Forelimb muscle (tissue), 1 donor: Measurements from ENCODE around the gene SENP2. TPM values are rescaled to one million over a fixed set of nuclear protein-coding genes. Genes with fewer than 3 reads are reported as not detected.
"Not testable (repeated sequence)": the region's sequence is repeated elsewhere in the genome, so short reads cannot be mapped to it uniquely, and the experiment has no call there.

Experiments used
- DNase-seq: peaks from one replicate; pipeline ENCODE4 v3.0.0-alpha.2; 2013; ENCODE audit warnings: low read depth
- polyA plus RNA-seq: library from polyadenylated mRNA; unstranded; fragments of 120-200 nt; gene quantifications from one replicate; pipeline ENCODE4 v1.2.1, GENCODE V29; 2013; ENCODE audit not compliant: insufficient read length

Gene SENP2
- polyA plus RNA-seq, 1 donor, result 36.3 TPM

GRCh38 chr3:185647134-185647879 is 61.2 kb downstream of the SENP2 start:
- no peak for DNase-seq

DNA sequence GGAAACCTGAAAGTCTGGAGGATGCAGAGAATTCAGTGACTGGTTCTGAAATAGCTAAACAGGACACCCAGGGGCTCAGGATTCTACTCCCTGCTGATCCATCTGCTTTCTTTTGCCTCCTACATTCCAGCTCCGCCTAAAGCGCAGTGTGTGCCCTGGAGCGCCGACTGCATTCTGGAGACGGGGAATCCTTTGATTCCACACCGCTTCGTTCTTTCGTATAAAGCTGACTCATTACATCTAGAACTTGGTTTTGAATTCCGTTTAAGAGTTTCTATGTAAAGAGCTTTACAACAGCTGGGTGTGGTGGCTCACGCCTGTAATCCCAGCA is 61.8 kb downstream of the SENP2 start:
- DNase-seq, result no peak

DNA sequence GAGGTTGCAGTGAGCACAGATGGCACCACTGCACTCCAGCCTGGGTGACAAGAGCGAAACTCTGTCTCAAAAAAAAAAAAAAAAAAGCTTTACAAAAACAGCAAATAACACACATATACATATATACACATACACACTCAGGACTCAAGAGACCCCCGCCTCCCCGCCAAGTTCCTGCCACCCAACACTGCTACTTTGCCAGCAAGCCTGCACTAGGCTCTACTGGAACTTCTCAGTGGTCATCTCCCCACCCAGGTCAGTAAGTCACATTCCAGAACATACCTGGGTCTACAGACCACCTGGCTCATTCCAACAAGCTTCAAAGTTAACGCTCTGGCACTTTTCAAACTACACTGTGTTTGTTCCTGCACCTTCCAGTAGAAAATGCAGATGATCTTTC is 62.3 kb downstream of the SENP2 start:
- no peak for DNase-seq

DNA sequence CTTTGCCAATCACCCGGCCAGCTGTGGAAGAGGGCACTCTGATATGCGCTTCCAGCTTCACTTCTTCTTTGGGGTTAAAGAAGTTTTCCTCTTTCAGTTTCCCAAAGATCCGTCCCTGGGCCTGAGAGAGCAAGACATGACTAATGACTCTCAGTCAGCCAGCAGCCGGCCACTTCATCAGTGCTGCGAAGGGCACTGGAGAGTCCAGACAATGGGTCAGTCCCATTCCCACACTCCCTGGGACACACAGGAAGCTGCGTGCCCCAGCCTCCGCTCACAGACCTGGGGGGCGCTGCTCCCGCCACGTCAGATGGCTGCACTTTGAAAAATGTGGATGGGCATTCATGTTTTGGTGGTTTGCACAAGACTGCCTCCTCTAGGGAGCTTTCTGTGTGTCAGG is 63.3 kb downstream of the SENP2 start:
- no peak for DNase-seq

GRCh38 chr3:185651971-185652370 is 65.9 kb downstream of the SENP2 start:
- no peak for DNase-seq

- DNase-seq, result no peak
Measured at GRCh38 chr3:185653949-185654757, 68.1 kb downstream of the SENP2 start.

DNA sequence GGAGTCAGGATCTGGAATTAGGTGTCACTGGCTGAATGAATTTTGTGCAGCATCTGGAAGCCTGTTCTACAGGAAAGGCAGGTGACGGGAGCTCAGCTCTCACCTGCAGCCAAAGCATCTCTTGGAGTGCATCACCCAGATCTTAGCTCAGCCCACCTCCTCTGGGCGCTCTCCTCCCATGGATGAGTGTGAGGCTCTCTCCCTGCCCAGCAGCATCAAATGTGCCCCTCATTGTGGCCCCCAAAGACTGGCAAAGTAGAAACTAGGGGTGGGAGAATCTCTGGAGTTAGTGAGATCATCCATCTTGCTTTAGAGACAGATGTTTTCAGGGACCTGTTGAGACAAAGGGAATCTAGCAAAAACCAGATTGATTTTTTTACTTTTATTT is 68.7 kb downstream of the SENP2 start:
- no peak for DNase-seq

- DNase-seq, result no peak
Measured at GRCh38 chr3:185655426-185656320, 69.6 kb downstream of the SENP2 start.

- DNase-seq, result no peak
Measured at GRCh38 chr3:185656321-185656840, 70.3 kb downstream of the SENP2 start.

DNA sequence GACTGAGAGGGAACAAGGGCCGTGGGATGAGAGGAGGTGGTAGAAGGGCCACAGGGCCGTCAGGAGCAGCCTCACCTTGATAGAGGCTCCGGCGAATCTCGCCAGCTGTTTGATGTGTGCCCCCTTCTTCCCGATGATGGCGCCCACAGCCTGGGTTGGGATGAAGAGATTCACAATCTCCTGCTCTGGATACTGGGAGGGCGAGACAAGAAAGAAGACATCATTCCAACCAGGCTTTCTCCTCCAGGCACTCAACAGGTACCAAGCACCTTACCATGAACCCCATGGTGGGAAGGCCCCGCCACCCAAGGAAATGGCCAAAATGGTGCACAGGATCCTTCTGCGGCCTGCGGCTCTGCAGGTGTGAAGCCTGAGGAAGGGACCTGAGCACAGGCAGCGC is 71.1 kb downstream of the SENP2 start:
- no peak for DNase-seq

GRCh38 chr3:185657691-185658503 is 71.8 kb downstream of the SENP2 start:
- DNase-seq, result no peak

GRCh38 chr3:185658504-185658912 is 72.4 kb downstream of the SENP2 start:
- DNase-seq, result no peak

DNA sequence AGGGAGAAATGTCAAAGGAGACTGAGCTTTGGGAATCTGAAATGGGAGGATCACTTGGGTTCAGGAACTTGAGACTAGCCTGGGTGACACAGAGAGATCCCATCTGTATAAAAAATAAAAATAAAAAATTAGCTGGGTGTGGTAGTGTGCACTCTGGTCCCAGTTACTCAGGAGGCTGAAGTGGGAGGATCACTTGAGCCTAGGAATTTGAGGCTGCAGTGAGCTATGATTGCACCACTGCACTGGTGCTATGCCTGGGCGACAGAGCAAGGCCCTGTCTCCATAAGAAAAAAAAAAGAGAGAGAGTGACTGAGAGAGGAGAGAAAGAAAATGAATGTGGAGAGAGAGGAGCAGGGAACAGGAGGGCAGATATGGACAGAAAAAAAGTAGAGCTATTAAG is 72.8 kb downstream of the SENP2 start:
- DNase-seq, result no peak

DNA sequence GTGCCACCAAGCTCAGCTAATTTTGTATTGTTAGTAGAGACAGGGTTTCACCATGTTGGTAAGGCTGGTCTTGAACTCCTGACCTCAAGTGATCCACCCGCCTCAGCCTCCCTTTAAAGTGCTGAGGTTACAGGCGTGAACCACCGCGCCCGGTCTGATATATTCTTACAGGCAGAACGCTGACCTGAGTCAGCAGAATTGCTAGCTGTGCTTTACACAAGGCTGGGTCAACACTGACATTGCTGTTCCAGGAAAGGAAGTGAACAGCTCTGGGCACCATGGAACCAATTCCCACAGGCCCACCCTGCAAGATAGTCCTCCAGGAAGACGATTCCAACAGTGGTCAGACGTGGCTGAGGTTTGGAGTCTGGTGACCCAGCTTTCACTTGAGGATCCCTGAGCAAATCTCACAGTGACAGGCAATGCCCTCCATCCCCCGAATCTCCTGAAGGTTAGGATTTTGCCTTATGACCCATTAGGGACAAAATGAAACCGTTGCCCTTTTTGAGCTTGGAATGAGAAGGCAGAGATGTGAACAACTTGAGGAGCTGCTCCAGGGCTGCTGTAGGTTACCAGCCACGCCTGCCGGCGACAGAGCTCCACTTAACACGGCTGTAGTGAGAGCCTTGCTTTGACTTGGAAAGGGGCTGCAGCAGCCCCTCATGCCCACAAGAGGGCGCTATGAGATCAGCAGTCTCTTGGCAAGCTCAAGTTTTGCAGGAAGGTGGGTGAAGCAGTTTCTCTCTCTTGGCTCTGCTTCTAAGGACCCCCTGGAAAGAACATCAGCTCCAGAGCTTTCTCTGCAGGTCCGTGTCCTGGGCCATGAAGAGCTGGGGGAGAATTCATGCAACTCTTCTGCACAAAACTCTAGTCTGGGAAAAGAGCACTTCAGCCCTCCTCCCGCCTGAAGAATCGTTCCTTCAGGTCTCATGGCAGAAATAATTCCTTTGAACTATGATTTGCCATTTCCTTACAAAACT is 74.1 kb downstream of the SENP2 start:
- peak; percentile 44 for DNase-seq

DNA sequence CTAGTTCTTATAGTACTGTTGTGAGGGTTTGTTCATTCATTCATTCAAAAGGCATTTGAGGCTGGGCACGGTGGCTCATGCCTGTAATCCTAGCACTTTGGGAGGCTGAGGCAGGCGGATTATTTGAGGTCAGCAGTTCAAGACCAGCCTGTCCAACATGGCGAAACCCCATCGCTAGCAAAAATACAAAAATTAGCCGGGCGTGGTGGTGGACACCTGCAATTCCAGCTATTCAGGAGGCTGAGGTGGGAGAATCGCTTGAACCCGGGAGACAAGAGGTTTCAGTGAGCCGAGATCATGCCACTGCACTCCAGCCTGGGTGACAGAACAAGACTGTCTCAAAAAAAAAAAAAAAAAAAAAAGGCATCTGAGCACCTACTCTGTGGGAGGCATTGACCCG is 75.2 kb downstream of the SENP2 start:
- DNase-seq, result not testable (repeated sequence)

DNA sequence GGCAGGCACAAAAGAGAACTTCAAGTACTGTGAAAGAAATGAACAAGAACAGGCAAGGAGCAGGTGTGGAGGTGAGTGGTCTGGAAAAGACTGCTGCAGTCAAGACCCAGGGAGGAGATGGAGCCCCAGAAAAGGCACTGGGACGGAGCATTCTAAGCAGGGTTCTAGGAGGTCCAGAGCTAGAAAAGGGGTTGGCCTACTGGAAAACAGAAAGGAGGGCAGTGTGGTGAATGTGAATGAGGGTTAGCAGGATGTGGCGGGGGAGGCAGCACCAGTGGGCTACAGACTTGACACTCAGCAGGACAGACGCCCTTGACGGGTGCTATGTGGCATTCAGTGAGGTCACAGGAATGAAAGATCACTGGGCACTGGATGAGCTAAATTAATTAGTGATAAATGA is 75.7 kb downstream of the SENP2 start:
- no peak for DNase-seq

- DNase-seq, result no peak
Measured at GRCh38 chr3:185663929-185664328, 77.8 kb downstream of the SENP2 start.

DNA sequence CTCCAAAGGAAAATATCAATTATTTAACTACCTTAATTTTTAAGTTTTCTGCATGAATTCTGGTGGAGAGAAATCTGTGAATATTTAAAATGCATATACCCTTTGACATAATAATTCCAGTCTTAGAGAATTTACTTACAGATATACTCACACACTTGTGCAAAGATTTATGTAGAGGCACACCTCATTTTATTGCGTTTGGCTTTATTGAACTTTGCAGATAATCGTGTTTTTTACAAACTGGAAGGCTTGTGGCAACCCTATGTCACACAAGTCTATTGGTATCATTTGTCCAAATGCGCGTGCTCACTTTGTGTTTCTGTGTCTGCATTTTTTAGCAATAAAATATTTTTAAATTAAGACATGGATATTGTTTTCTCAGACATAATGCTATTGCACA is 81.5 kb downstream of the SENP2 start:
- DNase-seq, result no peak

- DNase-seq, result peak; percentile 22
Measured at GRCh38 chr3:185677146-185677829, 91.2 kb downstream of the SENP2 start.
